ENCODE measurements around the gene PALM. TPM values are rescaled to one million over a fixed set of nuclear protein-coding genes. Genes with fewer than 3 reads are reported as not detected.

PALM gene
- total RNA-seq, 5 donors from 2014 or later (not counting 1 experiment from before 2014, with no cell fraction given), result 0.19 to 0.57 (median 0.41) TPM; not detected in 1

- H3K27ac ChIP-seq (ENCODE audit: low read length), result no peak overlapping the region
- Mint-ChIP-seq H3K4me1 (peaks cover 0 to 6% (median 2%) of the 10 kb centered on the region in 3 donors), H3K9me3 (no peaks in the 10 kb centered on the region), H3K36me3 (no peaks in the 10 kb centered on the region), H3K27me3 (peaks cover 8 to 34% of the 10 kb centered on the region in 2 donors), H3K27ac (no peak overlapping the region), H3K4me3 (peak overlapping the region in 1 of 3 donors; percentile 9)
- ATAC-seq (replicated peaks in 1 of 4) (peak in 1 of 4 experiments; percentile 9), DNase-seq (no peak)
- ChIA-PET CTCF (no interaction called here), POLR2A (no interaction called here)
- no peak overlapping the region for H3K4me3 ChIP-seq (ENCODE audit: control insufficient read depth in 1 of 2, extremely low read depth in 1 of 2, low read length in 1 of 2)
- WGBS (ENCODE audit: insufficient coverage), result 64% methylated on average over 12 of the region's 27 CpGs
- H3K27me3 ChIP-seq (replicated peaks in 1 of 2; ENCODE audit: control insufficient read depth in 2 of 2, extremely low read depth in 1 of 2, insufficient read depth in 2 of 2, low read length in 1 of 2), result peaks cover 0 to 63% of the 10 kb centered on the region in 2 experiments
- H3K36me3 ChIP-seq (ENCODE audit: control insufficient read depth in 2 of 2, extremely low read depth in 1 of 2, insufficient read depth in 1 of 2, low read length in 1 of 2), result no peaks in the 10 kb centered on the region
- H3K9me3 ChIP-seq, result no peaks in the 10 kb centered on the region
- H3K4me1 ChIP-seq (ENCODE audit: control insufficient read depth in 1 of 2, extremely low read depth in 1 of 2, insufficient read depth in 2 of 2, low read length in 2 of 2), result peaks cover 0 to 3% of the 10 kb centered on the region in 2 experiments
Observed at GRCh38 chr19:709965-710571, 1.3 kb downstream of the PALM start.

GRCh38 chr19:710767-711166 is 2.0 kb downstream of the PALM start:
- Mint-ChIP-seq H3K4me3 (peak overlapping the region in 2 of 3 donors; percentile 9 to 17), H3K27ac (no peak overlapping the region), H3K36me3 (peaks cover 3% of the 10 kb centered on the region), H3K4me1 (peaks cover 0 to 6% (median 2%) of the 10 kb centered on the region in 3 donors), H3K9me3 (peaks cover 5% of the 10 kb centered on the region in 3 donors), H3K27me3 (peaks cover 14 to 34% of the 10 kb centered on the region in 2 donors)
- Histone ChIP-seq H3K27me3 (replicated peaks in 1 of 2; ENCODE audit: control insufficient read depth in 2 of 2, extremely low read depth in 1 of 2, insufficient read depth in 2 of 2, low read length in 1 of 2) (peaks cover 0 to 63% of the 10 kb centered on the region in 2 experiments), H3K4me1 (ENCODE audit: control insufficient read depth in 1 of 2, extremely low read depth in 1 of 2, insufficient read depth in 2 of 2, low read length in 2 of 2) (peaks cover 0 to 3% of the 10 kb centered on the region in 2 experiments), H3K36me3 (ENCODE audit: control insufficient read depth in 2 of 2, extremely low read depth in 1 of 2, insufficient read depth in 1 of 2, low read length in 1 of 2) (no peaks in the 10 kb centered on the region), H3K27ac (ENCODE audit: low read length) (no peak overlapping the region), H3K9me3 (no peaks in the 10 kb centered on the region), H3K4me3 (ENCODE audit: control insufficient read depth in 1 of 2, extremely low read depth in 1 of 2, low read length in 1 of 2) (no peak overlapping the region)
- DNase-seq (no peak), ATAC-seq (replicated peaks in 1 of 4) (no peak)
- ChIA-PET CTCF (no interaction called here), POLR2A (no interaction called here)
- 91% methylated on average over 16 of the region's 21 CpGs for WGBS (ENCODE audit: insufficient coverage)

GRCh38 chr19:711254-711653 is 2.5 kb downstream of the PALM start:
- no peak for ATAC-seq (replicated peaks in 1 of 4)
- Histone ChIP-seq H3K4me3 (ENCODE audit: control insufficient read depth in 1 of 2, extremely low read depth in 1 of 2, low read length in 1 of 2) (no peak overlapping the region), H3K36me3 (ENCODE audit: control insufficient read depth in 2 of 2, extremely low read depth in 1 of 2, insufficient read depth in 1 of 2, low read length in 1 of 2) (no peaks in the 10 kb centered on the region), H3K27me3 (replicated peaks in 1 of 2; ENCODE audit: control insufficient read depth in 2 of 2, extremely low read depth in 1 of 2, insufficient read depth in 2 of 2, low read length in 1 of 2) (peaks cover 0 to 64% of the 10 kb centered on the region in 2 experiments), H3K9me3 (no peaks in the 10 kb centered on the region), H3K27ac (ENCODE audit: low read length) (no peak overlapping the region), H3K4me1 (ENCODE audit: control insufficient read depth in 1 of 2, extremely low read depth in 1 of 2, insufficient read depth in 2 of 2, low read length in 2 of 2) (peaks cover 0 to 3% of the 10 kb centered on the region in 2 experiments)
- H3K27ac Mint-ChIP-seq, result no peak overlapping the region
- POLR2A ChIA-PET, result no interaction called here
- H3K36me3 Mint-ChIP-seq, result peaks cover 3% of the 10 kb centered on the region
- peaks cover 17 to 34% of the 10 kb centered on the region in 2 donors for H3K27me3 Mint-ChIP-seq
- H3K4me3 Mint-ChIP-seq, result no peak overlapping the region
- DNase-seq, result no peak
- peaks cover 5% of the 10 kb centered on the region in 3 donors for H3K9me3 Mint-ChIP-seq
- CTCF ChIA-PET, result no interaction called here
- WGBS (ENCODE audit: insufficient coverage), result 83% methylated on average over 2 of the region's 8 CpGs
- H3K4me1 Mint-ChIP-seq, result peaks cover 0 to 6% (median 2%) of the 10 kb centered on the region in 3 donors

- H3K4me1 Mint-ChIP-seq, result peaks cover 0 to 2% (median 0%) of the 10 kb centered on the region in 3 donors
- Histone ChIP-seq H3K36me3 (ENCODE audit: control insufficient read depth in 2 of 2, extremely low read depth in 1 of 2, insufficient read depth in 1 of 2, low read length in 1 of 2) (no peaks in the 10 kb centered on the region), H3K9me3 (no peaks in the 10 kb centered on the region), H3K27ac (ENCODE audit: low read length) (no peak overlapping the region), H3K4me1 (ENCODE audit: control insufficient read depth in 1 of 2, extremely low read depth in 1 of 2, insufficient read depth in 2 of 2, low read length in 2 of 2) (peaks cover 0 to 5% of the 10 kb centered on the region in 2 experiments), H3K4me3 (ENCODE audit: control insufficient read depth in 1 of 2, extremely low read depth in 1 of 2, low read length in 1 of 2) (no peak overlapping the region), H3K27me3 (replicated peaks in 1 of 2; ENCODE audit: control insufficient read depth in 2 of 2, extremely low read depth in 1 of 2, insufficient read depth in 2 of 2, low read length in 1 of 2) (peaks cover 0 to 57% of the 10 kb centered on the region in 2 experiments)
- H3K27ac Mint-ChIP-seq, result peak overlapping the region in 1 of 2 donors; percentile 23
- POLR2A ChIA-PET, result no interaction called here
- 45% methylated on average over 1 of the region's 3 CpGs for WGBS (ENCODE audit: insufficient coverage)
- CTCF ChIA-PET, result no interaction called here
- H3K4me3 Mint-ChIP-seq, result no peak overlapping the region
- H3K9me3 Mint-ChIP-seq, result peaks cover 5% of the 10 kb centered on the region in 3 donors
- ATAC-seq (replicated peaks in 1 of 4), result no peak
- H3K27me3 Mint-ChIP-seq, result peaks cover 25 to 40% of the 10 kb centered on the region in 2 donors
- DNase-seq, result no peak
- peaks cover 3% of the 10 kb centered on the region for H3K36me3 Mint-ChIP-seq
Observed at GRCh38 chr19:715347-715746, 6.6 kb downstream of the PALM start.

GRCh38 chr19:718251-718951 is 9.7 kb downstream of the PALM start:
- Histone ChIP-seq H3K27ac (ENCODE audit: low read length) (no peak overlapping the region), H3K9me3 (no peaks in the 10 kb centered on the region), H3K4me1 (ENCODE audit: control insufficient read depth in 1 of 2, extremely low read depth in 1 of 2, insufficient read depth in 2 of 2, low read length in 2 of 2) (peaks cover 0 to 5% of the 10 kb centered on the region in 2 experiments), H3K36me3 (ENCODE audit: control insufficient read depth in 2 of 2, extremely low read depth in 1 of 2, insufficient read depth in 1 of 2, low read length in 1 of 2) (no peaks in the 10 kb centered on the region), H3K27me3 (replicated peaks in 1 of 2; ENCODE audit: control insufficient read depth in 2 of 2, extremely low read depth in 1 of 2, insufficient read depth in 2 of 2, low read length in 1 of 2) (peaks cover 0 to 62% of the 10 kb centered on the region in 2 experiments), H3K4me3 (ENCODE audit: control insufficient read depth in 1 of 2, extremely low read depth in 1 of 2, low read length in 1 of 2) (no peak overlapping the region)
- CTCF ChIA-PET, result interaction anchor here in 1 of 2 donors (0.5 kb wide), 1 partner anchor 18 kb away, joined by 3 read pairs; no protein-coding TSS in a partner anchor
- H3K9me3 Mint-ChIP-seq, result peaks cover 5% of the 10 kb centered on the region in 3 donors
- peaks cover 0 to 2% (median 0%) of the 10 kb centered on the region in 3 donors for H3K4me1 Mint-ChIP-seq
- peaks cover 21 to 32% of the 10 kb centered on the region in 2 donors for H3K27me3 Mint-ChIP-seq
- H3K4me3 Mint-ChIP-seq, result peak overlapping the region in 1 of 3 donors; percentile 32
- DNase-seq (no peak), ATAC-seq (replicated peaks in 1 of 4) (no peak)
- H3K36me3 Mint-ChIP-seq, result peaks cover 3% of the 10 kb centered on the region
- 83% methylated on average over 20 of the region's 23 CpGs for WGBS (ENCODE audit: insufficient coverage)
- no peak overlapping the region for H3K27ac Mint-ChIP-seq
- POLR2A ChIA-PET, result no interaction called here

- peaks cover 0 to 67% of the 10 kb centered on the region in 2 experiments for H3K27me3 ChIP-seq (replicated peaks in 1 of 2; ENCODE audit: control insufficient read depth in 2 of 2, extremely low read depth in 1 of 2, insufficient read depth in 2 of 2, low read length in 1 of 2)
- H3K4me1 ChIP-seq (ENCODE audit: control insufficient read depth in 1 of 2, extremely low read depth in 1 of 2, insufficient read depth in 2 of 2, low read length in 2 of 2), result peaks cover 0 to 5% of the 10 kb centered on the region in 2 experiments
- no peaks in the 10 kb centered on the region for H3K36me3 ChIP-seq (ENCODE audit: control insufficient read depth in 2 of 2, extremely low read depth in 1 of 2, insufficient read depth in 1 of 2, low read length in 1 of 2)
- ATAC-seq (replicated peaks in 1 of 4) (no peak), DNase-seq (no peak)
- peaks cover 0 to 2% (median 0%) of the 10 kb centered on the region in 3 donors for H3K4me1 Mint-ChIP-seq
- peaks cover 3% of the 10 kb centered on the region for H3K36me3 Mint-ChIP-seq
- no peak overlapping the region for H3K27ac ChIP-seq (ENCODE audit: low read length)
- peaks cover 5% of the 10 kb centered on the region in 3 donors for H3K9me3 Mint-ChIP-seq
- H3K27ac Mint-ChIP-seq, result no peak overlapping the region
- POLR2A ChIA-PET, result no interaction called here
- no peak overlapping the region for H3K4me3 ChIP-seq (ENCODE audit: control insufficient read depth in 1 of 2, extremely low read depth in 1 of 2, low read length in 1 of 2)
- no peaks in the 10 kb centered on the region for H3K9me3 ChIP-seq
- H3K4me3 Mint-ChIP-seq, result no peak overlapping the region
- 67% methylated on average over 50 of the region's 54 CpGs for WGBS (ENCODE audit: insufficient coverage)
- CTCF ChIA-PET, result no interaction called here
- peaks cover 21 to 34% of the 10 kb centered on the region in 2 donors for H3K27me3 Mint-ChIP-seq
Observed at GRCh38 chr19:718991-719512, 10.3 kb downstream of the PALM start.

Data from T-cell (primary cell).